Liver (tissue), 9 donors: Measurements from ENCODE around the gene RECQL5. TPM values are rescaled to one million over a fixed set of nuclear protein-coding genes. Genes with fewer than 3 reads are reported as not detected.

Source experiments
- DNase-seq: peaks from one replicate; pipeline ENCODE4 v3.0.0-alpha.2; 2017; ENCODE audit warnings: low spot score
- H3K27ac ChIP-seq, 2 donors: one replicate each; pipeline ENCODE4 v1.7.0; 2013; ENCODE audit warnings: inconsistent platforms in 2 of 2, low read length in 2 of 2, control low read depth in 1 of 2, low read depth in 1 of 2, mild to moderate bottlenecking in 1 of 2
- H3K27me3 ChIP-seq, 4 donors: one replicate each; pipeline versions ENCODE4 v1.6.1 to v1.7.0; 2013; ENCODE audit warnings: low read length in 3 of 4, inconsistent platforms in 1 of 4, mild to moderate bottlenecking in 1 of 4, moderate library complexity in 1 of 4; ENCODE audit not compliant: control insufficient read depth in 4 of 4, insufficient read depth in 4 of 4
- H3K36me3 ChIP-seq, 4 donors: one replicate each; pipeline versions ENCODE4 v1.6.1 to v1.7.0; 2013; ENCODE audit warnings: low read length in 3 of 4, mild to moderate bottlenecking in 3 of 4, low read depth in 1 of 4, moderate library complexity in 1 of 4; ENCODE audit not compliant: control insufficient read depth in 4 of 4, insufficient read depth in 3 of 4
- H3K4me1 ChIP-seq, 4 donors: one replicate each; pipeline versions ENCODE4 v1.6.1 to v1.7.0; 2013; ENCODE audit warnings: low read length in 3 of 4, mild to moderate bottlenecking in 3 of 4, moderate library complexity in 1 of 4; ENCODE audit not compliant: control insufficient read depth in 4 of 4, insufficient read depth in 4 of 4
- H3K4me3 ChIP-seq, 3 donors: one replicate each; pipeline versions ENCODE4 v1.6.1 to v1.7.0; 2013; ENCODE audit warnings: low read length in 3 of 3, control low read depth in 1 of 3, low read depth in 1 of 3, mild to moderate bottlenecking in 1 of 3
- H3K9ac ChIP-seq, 2 donors: one replicate each; pipeline ENCODE4 v1.7.0; 2013; ENCODE audit warnings: low read length in 2 of 2, mild to moderate bottlenecking in 2 of 2, moderate library complexity in 2 of 2, control low read depth in 1 of 2, low read depth in 1 of 2
- H3K9me3 ChIP-seq, 4 donors: one replicate each; pipeline versions ENCODE4 v1.6.1 to v1.7.0; 2013; ENCODE audit warnings: low read length in 3 of 4; ENCODE audit not compliant: control insufficient read depth in 4 of 4
- ATF3 ChIP-seq: IDR thresholded peaks from 2 replicates; pipeline ENCODE4 v1.6.1; 2016; ENCODE audit warnings: antibody characterized with exemption
- EGR1 ChIP-seq, 2 donors: IDR thresholded peaks; 2 replicates each; pipeline ENCODE4 v1.6.1; 2016 to 2018; ENCODE audit warnings: antibody characterized with exemption in 2 of 2, low read depth in 2 of 2
- FOXA1 ChIP-seq: IDR thresholded peaks from 2 replicates; pipeline ENCODE4 v1.6.1; 2016; ENCODE audit warnings: antibody characterized with exemption
- FOXA2 ChIP-seq: IDR thresholded peaks from 2 replicates; pipeline ENCODE4 v1.6.1; 2016; ENCODE audit warnings: antibody characterized with exemption
- GABPA ChIP-seq, 2 donors: IDR thresholded peaks in 1 of 2; conservative IDR thresholded peaks in 1 of 2; 2 replicates each; pipeline ENCODE4 v1.6.1; 2016; ENCODE audit warnings: antibody characterized with exemption in 2 of 2, mild to moderate bottlenecking in 1 of 2, moderate library complexity in 1 of 2
- HNF4A ChIP-seq, 2 donors: conservative IDR thresholded peaks; 2 replicates each; pipeline ENCODE4 v1.6.1; 2016; ENCODE audit warnings: antibody characterized with exemption in 2 of 2, mild to moderate bottlenecking in 2 of 2
- HNF4G ChIP-seq: IDR thresholded peaks from 2 replicates; pipeline ENCODE4 v1.6.1; 2016; ENCODE audit warnings: antibody characterized with exemption
- JUND ChIP-seq, 2 donors: IDR thresholded peaks; 2 replicates each; pipeline ENCODE4 v1.6.1; 2016; ENCODE audit warnings: antibody characterized with exemption in 2 of 2
- MAX ChIP-seq: IDR thresholded peaks from 2 replicates; pipeline ENCODE4 v1.6.1; 2016; ENCODE audit warnings: antibody characterized with exemption
- NR2F2 ChIP-seq: IDR thresholded peaks from 2 replicates; pipeline ENCODE4 v1.6.1; 2016; ENCODE audit warnings: antibody characterized with exemption
- RAD21 ChIP-seq, 2 donors: IDR thresholded peaks; 2 replicates each; pipeline ENCODE4 v1.6.1; 2016; ENCODE audit warnings: antibody characterized with exemption in 2 of 2, mild to moderate bottlenecking in 2 of 2
- RXRA ChIP-seq, 2 donors: IDR thresholded peaks; 2 replicates each; pipeline ENCODE4 v1.6.1; 2017 to 2018; ENCODE audit warnings: antibody characterized with exemption in 2 of 2, mild to moderate bottlenecking in 1 of 2
- SP1 ChIP-seq: IDR thresholded peaks from 2 replicates; pipeline ENCODE4 v1.6.1; 2018; ENCODE audit warnings: antibody characterized with exemption, mild to moderate bottlenecking
- TAF1 ChIP-seq: conservative IDR thresholded peaks from 2 replicates; pipeline ENCODE4 v1.6.1; 2016; ENCODE audit warnings: antibody characterized with exemption, mild to moderate bottlenecking
- YY1 ChIP-seq: IDR thresholded peaks from 2 replicates; pipeline ENCODE4 v1.6.1; 2016; ENCODE audit warnings: antibody characterized with exemption, mild to moderate bottlenecking
- WGBS: extraction: QIAGEN DNeasy Blood & Tissue Kit; methylation state at CpG from one replicate; pipeline ENCODE4 v1.1.7; 2013; 5-methylcytosine and 5-hydroxymethylcytosine counted together
- polyA plus RNA-seq, 2 donors: library from polyadenylated mRNA; stranded (reverse) in 1 of 2; unstranded in 1 of 2; fragments of 200-250 nt in 1 of 2; fragments of >200 nt in 1 of 2; fragmentation: Nextera tagmentation in 1 of 2; extraction: Ambion mirVana in 1 of 2; gene quantifications; one replicate each; pipeline versions ENCODE4 v1.2.1 to v1.2.3, GENCODE V29; 2013 to 2015
- total RNA-seq, 2 donors: library from RNA; depleted of rRNA; stranded (reverse); fragments of >200 nt; gene quantifications; one replicate each; pipeline ENCODE4 v1.2.3, GENCODE V29; 2014
- TF ChIP-seq, protein P1 (sequence below): IDR thresholded peaks from 2 replicates; pipeline ENCODE4 v1.6.1; 2016; ENCODE audit warnings: antibody characterized with exemption
- TF ChIP-seq, protein P2 (sequence below): fragments of 150-350 bp; IDR thresholded peaks from 2 replicates; pipeline ENCODE4 v1.5.1; 2017; ENCODE audit warnings: improper control_type of control experiment, low read depth, low read length; ENCODE audit not compliant: missing input control
- donor health status: healthy.
- donor health status: healthy.
- donor health status: healthy.
- donor health status: healthy.
- donor health status: healthy.

Gene RECQL5
- total and polyA plus RNA-seq, 4 donors: 8.3 to 15.1 (median 11.5) TPM

DNA sequence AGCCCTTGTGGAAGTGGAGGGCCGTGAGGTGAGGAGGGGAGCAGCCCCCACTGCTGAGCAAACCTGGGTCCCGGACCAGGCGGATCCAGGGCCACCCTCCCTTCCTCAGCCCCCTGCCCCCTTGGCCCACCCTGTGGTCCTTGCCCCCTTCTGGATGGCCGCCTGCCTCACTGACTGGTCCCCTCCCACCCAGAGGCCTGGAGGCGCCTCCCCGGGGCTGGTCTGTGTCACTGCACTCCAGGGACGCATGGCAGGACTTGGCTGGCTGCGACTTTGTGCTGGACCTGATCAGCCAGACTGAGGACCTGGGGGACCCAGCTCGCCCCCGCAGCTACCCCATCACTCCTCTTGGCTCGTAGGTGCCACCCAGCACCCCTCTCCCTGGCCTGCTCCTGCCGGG, 52.9 kb downstream of the RECQL5 start:
- H3K9ac ChIP-seq: no peak overlapping the region
- no peaks in the 10 kb centered on the region for H3K9me3 ChIP-seq
- peaks cover 0 to 35% (median 6%) of the 10 kb centered on the region in 4 donors for H3K36me3 ChIP-seq
- H3K4me3 ChIP-seq: no peak overlapping the region
- peaks cover 0 to 17% (median 13%) of the 10 kb centered on the region in 4 donors for H3K4me1 ChIP-seq
- H3K27me3 ChIP-seq: no peaks in the 10 kb centered on the region
- no peak overlapping the region for H3K27ac ChIP-seq
- TF ChIP-seq EGR1 (IDR thresholded peaks at IDR 0.05; ENCODE audit: low read depth in 2 of 2) (no peak), RXRA (IDR thresholded peaks at IDR 0.05) (no peak), MAX (no peak), HNF4A (conservative IDR thresholded peaks at IDR 0.05) (no peak), HNF4G (no peak), SP1 (no peak), NR2F2 (no peak), YY1 (no peak), ATF3 (no peak), TAF1 (no peak), FOXA2 (no peak), JUND (IDR thresholded peaks at IDR 0.05) (no peak)
- TF ChIP-seq, protein P1, sequence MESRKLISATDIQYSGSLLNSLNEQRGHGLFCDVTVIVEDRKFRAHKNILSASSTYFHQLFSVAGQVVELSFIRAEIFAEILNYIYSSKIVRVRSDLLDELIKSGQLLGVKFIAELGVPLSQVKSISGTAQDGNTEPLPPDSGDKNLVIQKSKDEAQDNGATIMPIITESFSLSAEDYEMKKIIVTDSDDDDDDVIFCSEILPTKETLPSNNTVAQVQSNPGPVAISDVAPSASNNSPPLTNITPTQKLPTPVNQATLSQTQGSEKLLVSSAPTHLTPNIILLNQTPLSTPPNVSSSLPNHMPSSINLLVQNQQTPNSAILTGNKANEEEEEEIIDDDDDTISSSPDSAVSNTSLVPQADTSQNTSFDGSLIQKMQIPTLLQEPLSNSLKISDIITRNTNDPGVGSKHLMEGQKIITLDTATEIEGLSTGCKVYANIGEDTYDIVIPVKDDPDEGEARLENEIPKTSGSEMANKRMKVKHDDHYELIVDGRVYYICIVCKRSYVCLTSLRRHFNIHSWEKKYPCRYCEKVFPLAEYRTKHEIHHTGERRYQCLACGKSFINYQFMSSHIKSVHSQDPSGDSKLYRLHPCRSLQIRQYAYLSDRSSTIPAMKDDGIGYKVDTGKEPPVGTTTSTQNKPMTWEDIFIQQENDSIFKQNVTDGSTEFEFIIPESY: no peak
- TF ChIP-seq, protein P2, sequence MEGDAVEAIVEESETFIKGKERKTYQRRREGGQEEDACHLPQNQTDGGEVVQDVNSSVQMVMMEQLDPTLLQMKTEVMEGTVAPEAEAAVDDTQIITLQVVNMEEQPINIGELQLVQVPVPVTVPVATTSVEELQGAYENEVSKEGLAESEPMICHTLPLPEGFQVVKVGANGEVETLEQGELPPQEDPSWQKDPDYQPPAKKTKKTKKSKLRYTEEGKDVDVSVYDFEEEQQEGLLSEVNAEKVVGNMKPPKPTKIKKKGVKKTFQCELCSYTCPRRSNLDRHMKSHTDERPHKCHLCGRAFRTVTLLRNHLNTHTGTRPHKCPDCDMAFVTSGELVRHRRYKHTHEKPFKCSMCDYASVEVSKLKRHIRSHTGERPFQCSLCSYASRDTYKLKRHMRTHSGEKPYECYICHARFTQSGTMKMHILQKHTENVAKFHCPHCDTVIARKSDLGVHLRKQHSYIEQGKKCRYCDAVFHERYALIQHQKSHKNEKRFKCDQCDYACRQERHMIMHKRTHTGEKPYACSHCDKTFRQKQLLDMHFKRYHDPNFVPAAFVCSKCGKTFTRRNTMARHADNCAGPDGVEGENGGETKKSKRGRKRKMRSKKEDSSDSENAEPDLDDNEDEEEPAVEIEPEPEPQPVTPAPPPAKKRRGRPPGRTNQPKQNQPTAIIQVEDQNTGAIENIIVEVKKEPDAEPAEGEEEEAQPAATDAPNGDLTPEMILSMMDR: no peak
- WGBS: 90% methylated on average over 12 of the region's 12 CpGs
- no peak for DNase-seq

DNA sequence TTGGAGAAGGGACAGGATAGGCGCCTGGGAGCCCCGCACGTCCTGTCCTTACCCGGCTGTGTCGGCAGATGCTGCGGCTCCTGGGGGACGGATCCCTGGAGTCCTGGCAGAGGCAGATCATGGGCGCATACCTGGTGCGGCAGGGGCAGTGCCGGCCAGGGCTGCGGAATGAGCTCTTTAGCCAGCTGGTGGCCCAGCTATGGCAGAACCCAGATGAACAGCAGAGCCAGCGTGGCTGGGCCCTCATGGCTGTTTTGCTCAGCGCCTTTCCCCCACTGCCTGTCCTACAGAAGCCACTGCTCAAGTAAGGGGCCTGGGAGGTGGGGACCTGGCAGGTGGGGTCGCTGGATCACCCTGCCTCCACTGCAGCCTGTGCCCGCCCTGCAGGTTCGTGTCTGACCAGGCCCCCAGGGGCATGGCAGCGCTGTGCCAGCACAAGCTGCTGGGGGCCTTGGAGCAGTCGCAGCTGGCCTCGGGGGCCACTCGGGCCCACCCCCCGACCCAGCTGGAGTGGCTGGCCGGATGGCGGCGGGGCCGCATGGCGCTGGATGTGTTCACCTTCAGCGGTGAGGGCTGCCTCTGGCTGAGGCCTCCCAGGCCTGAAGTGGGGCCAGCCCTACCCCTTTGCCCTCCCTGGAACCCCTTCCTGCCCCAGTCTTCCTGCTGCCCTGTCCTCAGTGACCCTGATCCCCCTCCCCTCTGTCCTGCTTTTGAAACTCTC, 53.9 kb downstream of the RECQL5 start:
- Histone ChIP-seq H3K4me3 (no peak overlapping the region), H3K36me3 (peaks cover 0 to 29% (median 4%) of the 10 kb centered on the region in 4 donors), H3K27ac (no peak overlapping the region), H3K9ac (no peak overlapping the region), H3K9me3 (no peaks in the 10 kb centered on the region), H3K4me1 (peaks cover 0 to 17% (median 13%) of the 10 kb centered on the region in 4 donors), H3K27me3 (no peaks in the 10 kb centered on the region)
- 92% methylated on average over 27 of the region's 27 CpGs for WGBS
- no peak for DNase-seq
- TF ChIP-seq, protein P2: no peak
- TF ChIP-seq, protein P1: no peak
- no peak for TF ChIP-seq NR2F2
- no peak for TF ChIP-seq SP1
- TF ChIP-seq HNF4G: no peak
- no peak for TF ChIP-seq GABPA (IDR thresholded peaks at IDR 0.05 in 1 of 2, conservative IDR thresholded peaks at IDR 0.05 in 1 of 2)
- TF ChIP-seq TAF1: no peak
- no peak for TF ChIP-seq HNF4A (conservative IDR thresholded peaks at IDR 0.05)
- TF ChIP-seq ATF3: no peak
- TF ChIP-seq JUND (IDR thresholded peaks at IDR 0.05): no peak
- no peak for TF ChIP-seq MAX
- TF ChIP-seq RAD21 (IDR thresholded peaks at IDR 0.05): no peak
- no peak for TF ChIP-seq EGR1 (IDR thresholded peaks at IDR 0.05; ENCODE audit: low read depth in 2 of 2)
- TF ChIP-seq RXRA (IDR thresholded peaks at IDR 0.05): no peak
- TF ChIP-seq FOXA2: no peak
- no peak for TF ChIP-seq YY1
- TF ChIP-seq FOXA1: no peak
